NT2/D1 (cell line): ENCODE data around the gene LRBA.

ENCODE experiments used
- DNase-seq: peaks from one replicate; pipeline ENCODE4 v3.0.0-alpha.2; 2011; ENCODE audit warnings: low read depth, low spot score
- H3K27me3 ChIP-seq: 2 replicates; pipeline ENCODE4 v1.6.0; 2011; ENCODE audit warnings: mild to moderate bottlenecking; ENCODE audit not compliant: insufficient read length, insufficient read depth
- H3K36me3 ChIP-seq: 2 replicates; pipeline ENCODE4 v1.6.1; 2011; ENCODE audit warnings: mild to moderate bottlenecking, low read length, mixed read lengths; ENCODE audit not compliant: insufficient read depth, insufficient read length
- H3K4me1 ChIP-seq: 2 replicates; pipeline ENCODE4 v1.5.1; 2011; ENCODE audit not compliant: insufficient read depth, insufficient read length
- H3K4me3 ChIP-seq: 2 replicates; pipeline ENCODE4 v1.5.1; 2011; ENCODE audit warnings: low read depth; ENCODE audit not compliant: insufficient read length
- H3K9ac ChIP-seq: 2 replicates; pipeline ENCODE4 v1.6.0; 2011; ENCODE audit warnings: low read depth; ENCODE audit not compliant: insufficient read length
- H3K9me3 ChIP-seq: 2 replicates; pipeline ENCODE4 v1.5.1; 2011; ENCODE audit warnings: mild to moderate bottlenecking, low read length; ENCODE audit not compliant: insufficient read depth
- SUZ12 ChIP-seq: IDR thresholded peaks from 2 replicates; pipeline ENCODE4 v1.6.1; 2011; ENCODE audit not compliant: insufficient read length, insufficient read depth; ENCODE audit errors: extremely low read depth
- YY1 ChIP-seq: IDR thresholded peaks from 2 replicates; pipeline ENCODE4 v1.6.1; 2011; ENCODE audit not compliant: insufficient read length, insufficient read depth
- ZNF274 ChIP-seq: IDR thresholded peaks from 2 replicates; pipeline ENCODE4 v1.6.1; 2011; ENCODE audit warnings: mild to moderate bottlenecking, low read depth, low read length

The LRBA gene

DNA sequence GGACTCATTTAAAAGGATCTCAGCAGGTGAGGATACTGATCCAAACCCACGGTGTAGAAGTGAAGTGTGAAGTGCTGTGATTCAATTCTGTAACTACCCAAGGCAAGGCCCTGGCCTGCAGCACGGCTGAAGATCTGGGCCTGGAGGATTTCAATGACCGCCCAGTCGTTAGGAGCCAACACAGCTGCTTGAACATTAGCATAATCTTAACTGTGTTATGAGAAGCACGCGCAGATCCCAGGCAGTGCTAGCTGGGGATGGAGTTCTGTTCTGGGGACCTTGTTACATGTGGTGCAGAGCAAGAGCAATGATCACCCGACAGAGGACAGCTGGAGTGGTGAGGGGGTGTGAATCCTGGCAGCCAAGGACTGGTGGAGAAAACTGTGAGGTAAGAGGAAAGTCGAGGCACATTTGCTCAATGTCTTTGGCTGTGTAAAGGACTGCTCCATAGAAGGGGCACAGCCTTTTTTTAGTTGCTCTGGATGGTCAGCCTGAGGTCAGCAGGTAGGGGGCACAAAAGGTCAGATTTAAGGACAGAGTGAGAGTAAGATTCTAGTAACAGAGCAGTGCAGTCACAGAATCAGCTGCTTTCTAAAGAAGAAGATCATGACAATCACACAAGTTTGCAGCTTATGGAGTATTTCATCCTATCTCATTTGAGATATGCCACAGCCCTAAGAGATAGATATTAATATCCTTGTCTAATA lies 755.1 kb downstream of the LRBA start:
- no peak overlapping the region for H3K4me3 ChIP-seq
- no peaks in the 10 kb centered on the region for H3K36me3 ChIP-seq
- H3K9me3 ChIP-seq: no peaks in the 10 kb centered on the region
- TF ChIP-seq YY1 (no peak), SUZ12 (no peak), ZNF274 (no peak)
- H3K9ac ChIP-seq: no peak overlapping the region
- no peaks in the 10 kb centered on the region for H3K27me3 ChIP-seq
- no peaks in the 10 kb centered on the region for H3K4me1 ChIP-seq
- DNase-seq: no peak

DNA sequence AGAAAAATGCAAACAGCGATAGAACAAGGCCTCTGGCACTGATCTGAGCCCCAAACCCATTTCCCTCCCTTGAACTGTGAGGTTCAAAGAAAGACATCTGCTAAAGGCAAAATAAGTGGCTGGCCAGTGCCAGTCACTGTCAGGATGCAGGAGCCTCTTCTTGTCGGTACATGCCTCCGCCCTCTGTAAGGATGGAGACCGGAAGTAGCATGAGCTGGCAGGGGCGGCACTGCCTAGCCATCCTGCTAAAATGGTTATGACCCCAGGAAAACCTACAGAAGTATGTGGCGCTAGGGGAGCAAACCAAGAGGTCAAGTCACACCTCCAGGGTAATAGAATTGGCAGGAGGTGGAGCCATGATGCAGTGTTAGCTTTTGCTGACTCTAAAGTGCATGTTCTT lies 756.5 kb downstream of the LRBA start:
- Histone ChIP-seq H3K9ac (no peak overlapping the region), H3K27me3 (no peaks in the 10 kb centered on the region), H3K9me3 (no peaks in the 10 kb centered on the region), H3K36me3 (no peaks in the 10 kb centered on the region), H3K4me1 (no peaks in the 10 kb centered on the region), H3K4me3 (no peak overlapping the region)
- no peak for DNase-seq
- TF ChIP-seq YY1: no peak
- TF ChIP-seq ZNF274: no peak
- no peak for TF ChIP-seq SUZ12

DNA sequence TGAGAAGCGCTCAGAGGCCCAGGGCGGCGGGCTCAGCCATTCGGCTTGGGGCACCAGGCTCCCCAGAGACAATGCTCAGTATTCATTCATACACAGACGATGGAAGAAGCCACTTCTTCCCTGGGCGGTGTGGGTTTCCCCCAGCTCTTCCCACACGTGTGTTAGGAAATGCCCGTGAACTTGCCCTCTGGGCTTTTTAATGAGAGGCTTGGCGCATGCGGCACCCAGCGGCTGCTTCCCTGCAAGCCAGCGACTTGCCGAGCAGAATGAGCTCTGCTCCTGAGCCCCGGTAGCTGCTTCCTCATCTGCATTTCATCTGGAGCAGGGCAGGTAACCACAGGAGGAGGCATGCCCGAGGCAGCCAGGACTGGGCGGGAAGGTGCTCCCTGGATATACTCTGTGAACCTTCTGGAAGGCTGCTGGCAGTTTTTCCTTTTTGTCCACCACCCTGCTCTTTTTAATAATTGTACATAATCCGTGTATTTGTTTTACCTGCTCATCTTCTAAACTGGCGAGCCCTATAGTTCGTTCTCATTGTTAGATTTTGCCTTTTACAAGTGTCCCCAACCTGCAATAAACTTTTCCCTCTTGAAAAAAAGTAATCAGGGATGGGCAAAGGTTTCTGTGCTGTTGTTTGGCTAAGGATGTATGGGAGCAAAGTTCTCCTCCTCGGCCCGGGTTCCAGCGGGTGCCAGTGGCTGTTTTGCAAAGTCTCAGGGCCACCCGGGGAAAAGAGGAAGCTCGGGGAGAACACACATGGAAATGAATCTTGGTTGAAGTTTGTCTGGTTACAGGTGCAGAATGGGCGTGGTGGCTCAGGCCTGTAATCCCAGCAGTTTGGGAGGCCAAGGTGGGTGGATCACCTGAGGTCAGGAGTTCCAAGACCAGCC lies 758.0 kb downstream of the LRBA start:
- Histone ChIP-seq H3K4me1 (no peaks in the 10 kb centered on the region), H3K36me3 (no peaks in the 10 kb centered on the region), H3K9ac (no peak overlapping the region), H3K4me3 (no peak overlapping the region), H3K27me3 (no peaks in the 10 kb centered on the region), H3K9me3 (no peaks in the 10 kb centered on the region)
- no peak for TF ChIP-seq YY1
- no peak for TF ChIP-seq ZNF274
- no peak for TF ChIP-seq SUZ12
- no peak for DNase-seq

DNA sequence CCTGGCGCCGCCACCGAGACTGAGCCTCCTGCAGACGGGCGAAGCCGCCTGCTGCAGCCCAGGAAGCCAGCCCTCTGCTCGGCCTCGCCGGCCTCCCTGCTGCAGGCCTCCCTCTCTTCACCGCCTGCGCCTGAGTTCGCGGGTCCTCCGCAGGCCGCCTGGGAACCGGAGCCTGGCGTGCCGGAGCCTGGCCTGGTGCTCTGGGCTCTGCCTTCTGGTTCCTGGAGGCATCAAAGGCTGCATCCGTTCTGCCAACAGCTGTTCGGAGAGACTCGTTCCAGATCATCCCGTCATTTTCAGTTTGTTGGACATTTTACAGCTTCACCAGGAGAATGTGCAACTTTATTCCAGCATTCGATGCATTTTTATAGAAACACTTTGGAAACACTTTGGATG lies 758.9 kb downstream of the LRBA start:
- Histone ChIP-seq H3K36me3 (no peaks in the 10 kb centered on the region), H3K27me3 (no peaks in the 10 kb centered on the region), H3K4me3 (no peak overlapping the region), H3K9me3 (no peaks in the 10 kb centered on the region), H3K9ac (no peak overlapping the region), H3K4me1 (peaks cover 2% of the 10 kb centered on the region)
- no peak for DNase-seq
- no peak for TF ChIP-seq SUZ12
- no peak for TF ChIP-seq YY1
- TF ChIP-seq ZNF274: no peak

- H3K4me3 ChIP-seq: no peak overlapping the region
Observed at GRCh38 chr4:150255610-150256224, 759.4 kb downstream of the LRBA start.

DNA sequence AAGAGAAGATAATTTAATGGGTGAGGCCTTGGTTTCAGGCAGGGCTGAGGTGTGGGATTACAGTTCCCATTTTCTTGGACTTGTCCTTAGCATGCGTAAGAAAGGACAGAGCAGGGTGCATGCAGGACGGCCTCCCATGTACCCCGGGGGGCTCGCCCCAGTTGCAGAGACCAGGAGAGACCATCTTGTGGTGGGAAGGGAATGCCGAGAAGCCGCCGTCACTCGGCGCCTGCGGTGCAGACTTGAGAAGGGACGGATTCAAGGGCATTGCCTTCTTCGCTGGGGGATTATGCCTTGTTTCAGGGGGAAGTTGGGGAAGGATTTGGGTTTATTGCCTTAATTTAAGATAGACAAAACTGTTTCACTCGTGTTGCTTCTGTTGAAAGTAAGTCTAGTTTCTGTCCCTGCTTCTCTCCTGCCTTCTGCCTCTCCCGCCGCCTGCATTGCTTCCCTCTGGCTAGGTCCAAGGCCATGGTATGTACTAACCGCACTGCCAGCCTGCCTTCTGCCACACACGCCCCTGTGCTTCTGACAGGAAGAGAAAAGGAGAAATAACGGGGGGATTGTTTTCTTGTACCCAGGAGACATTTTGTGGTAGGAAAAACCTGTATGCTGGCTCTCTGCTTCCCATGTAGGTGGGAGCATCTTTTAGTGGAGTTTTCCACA lies 761.0 kb downstream of the LRBA start:
- H3K4me1 ChIP-seq: peaks cover 2% of the 10 kb centered on the region
- no peak overlapping the region for H3K9ac ChIP-seq
- H3K9me3 ChIP-seq: no peaks in the 10 kb centered on the region
- H3K27me3 ChIP-seq: no peaks in the 10 kb centered on the region
- TF ChIP-seq SUZ12 (no peak), YY1 (no peak), ZNF274 (no peak)
- DNase-seq: no peak
- no peaks in the 10 kb centered on the region for H3K36me3 ChIP-seq
- no peak overlapping the region for H3K4me3 ChIP-seq

More at GRCh38 chr4:150255610-150256224, 759.4 kb downstream of the LRBA start:
- Histone ChIP-seq H3K9ac (no peak overlapping the region), H3K4me1 (peaks cover 2% of the 10 kb centered on the region), H3K36me3 (no peaks in the 10 kb centered on the region), H3K9me3 (no peaks in the 10 kb centered on the region), H3K27me3 (no peaks in the 10 kb centered on the region)
- TF ChIP-seq YY1 (no peak), SUZ12 (no peak), ZNF274 (no peak)
- DNase-seq: no peak

DNA sequence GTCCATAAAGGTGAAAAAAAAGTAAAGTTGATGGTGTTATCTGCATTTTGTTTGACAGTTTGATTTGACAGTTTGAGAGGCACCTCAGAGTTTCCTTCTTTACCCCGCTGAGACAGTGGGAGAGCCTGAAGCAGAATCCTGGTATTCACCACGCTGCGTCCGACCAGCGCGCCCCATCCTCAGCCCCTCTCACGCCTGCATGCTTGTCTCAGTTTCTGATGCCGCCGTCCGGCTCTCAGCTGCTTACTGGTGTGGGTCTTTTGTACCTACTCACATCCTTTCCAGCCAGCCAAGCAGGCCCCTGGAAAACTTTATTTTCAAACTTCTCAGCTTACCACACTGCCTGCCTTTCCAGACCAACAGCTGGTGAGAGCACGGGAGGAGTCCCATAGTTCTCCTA lies 761.7 kb downstream of the LRBA start:
- Histone ChIP-seq H3K4me3 (no peak overlapping the region), H3K36me3 (no peaks in the 10 kb centered on the region), H3K27me3 (no peaks in the 10 kb centered on the region), H3K4me1 (peaks cover 2% of the 10 kb centered on the region), H3K9ac (no peak overlapping the region), H3K9me3 (no peaks in the 10 kb centered on the region)
- TF ChIP-seq ZNF274 (no peak), SUZ12 (no peak), YY1 (no peak)
- no peak for DNase-seq
